Measurements from ENCODE around the gene NTM. TPM values are rescaled to one million over a fixed set of nuclear protein-coding genes. Genes with fewer than 3 reads are reported as not detected.

The NTM gene
- total and polyA plus RNA-seq, 2 donors (not counting 3 experiments of a cell fraction or from before 2014, with no cell fraction given): 1.00 to 1.1 TPM

DNA sequence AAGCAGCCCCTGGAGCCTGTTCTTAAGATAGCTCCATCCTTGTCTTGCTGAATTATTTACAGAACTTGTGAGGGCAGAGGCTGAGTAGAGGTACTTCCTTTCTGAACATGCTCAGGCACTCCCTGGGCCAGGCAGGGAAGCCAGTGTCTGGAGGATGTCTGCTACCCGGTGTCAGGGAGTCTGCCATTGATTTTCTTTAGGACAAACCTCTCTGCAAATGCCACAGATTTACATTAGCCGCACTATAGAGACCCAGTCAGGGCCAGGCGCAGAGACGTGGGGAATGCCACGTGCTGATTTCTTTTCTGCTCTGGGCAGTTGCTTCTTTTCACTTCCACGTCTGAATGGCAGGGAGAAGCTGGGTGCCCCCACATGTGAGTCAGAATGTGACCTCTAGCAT, 585.5 kb downstream of the NTM start:
- TF ChIP-seq CTCF (IDR thresholded peaks at IDR 0.05; ENCODE audit: extremely low read depth in 1 of 2, insufficient read depth in 1 of 2, low read depth in 1 of 2, low read length in 2 of 2) (no peak), FOS (IDR thresholded peaks at IDR 0.05; ENCODE audit: borderline replicate concordance, insufficient read depth, low read length) (no peak), JUN (IDR thresholded peaks at IDR 0.05; ENCODE audit: borderline replicate concordance, insufficient read depth, insufficient read length, low read depth) (no peak), EZH2 (IDR thresholded peaks at IDR 0.05; ENCODE audit: borderline replicate concordance, low read depth, low read length, severe bottlenecking) (no peak), POLR2A (IDR thresholded peaks at IDR 0.05; ENCODE audit: low read depth, low read length) (no peak), POLR2AphosphoS5 (IDR thresholded peaks at IDR 0.05; ENCODE audit: insufficient read depth, low read depth, low read length) (no peak), MYC (IDR thresholded peaks at IDR 0.05; ENCODE audit: low read depth, low read length) (no peak), MAX (IDR thresholded peaks at IDR 0.05; ENCODE audit: insufficient read depth, insufficient read length) (no peak), GATA2 (IDR thresholded peaks at IDR 0.05; ENCODE audit: insufficient read depth, insufficient read length, low read depth, low read length) (no peak)
- H3K9ac ChIP-seq (replicated peaks; ENCODE audit: extremely low read depth, insufficient read depth, low read length): no peak overlapping the region
- no peaks in the 10 kb centered on the region for H3K4me1 ChIP-seq (ENCODE audit: control insufficient read depth, extremely low read depth, insufficient read depth, low read length)
- H3K4me3 ChIP-seq (replicated peaks in 1 of 3; ENCODE audit: insufficient read depth in 1 of 3, low read depth in 1 of 3, low read length in 3 of 3): no peak overlapping the region
- no peak overlapping the region for H2AFZ ChIP-seq (ENCODE audit: low read depth, low read length)
- ChIA-PET POLR2A (no interaction called here), CTCF (interaction anchor here (1.6 kb wide), 1 partner anchor 171 kb away, joined by 7 read pairs; no protein-coding TSS in a partner anchor)
- no peaks in the 10 kb centered on the region for H3K9me3 ChIP-seq (replicated peaks; ENCODE audit: control insufficient read depth, insufficient read depth, low read length)
- H3K27me3 ChIP-seq (ENCODE audit: control insufficient read depth in 2 of 2, insufficient read depth in 2 of 2, low read length in 2 of 2): no peaks in the 10 kb centered on the region
- no TSS peak for BruUV-seq (replicated peaks)
- no peak for FAIRE-seq
- H4K20me1 ChIP-seq (replicated peaks; ENCODE audit: control insufficient read depth, extremely low read depth, insufficient read depth, low read length): no peaks in the 10 kb centered on the region
- H3K9me1 ChIP-seq (replicated peaks; ENCODE audit: control insufficient read depth, extremely low read depth, insufficient read depth, low read length): no peaks in the 10 kb centered on the region
- H3K27ac ChIP-seq (ENCODE audit: insufficient read depth, low read depth, low read length): no peak overlapping the region
- intact Hi-C loops (cut with micrococcal nuclease) (no loop called here), dilution Hi-C loops (cut with MboI; ENCODE audit: extremely low pct_ligation_motif_present, low sequenced_read_pairs) (no loop called here)
- DNase-seq (ENCODE audit: low read depth, low spot score): no peak
- no peaks in the 10 kb centered on the region for H3K79me2 ChIP-seq (ENCODE audit: control insufficient read depth, insufficient read depth, low read length)
- no peaks in the 10 kb centered on the region for H3K36me3 ChIP-seq (ENCODE audit: control insufficient read depth in 2 of 2, extremely low read depth in 1 of 2, insufficient read depth in 2 of 2, low read length in 2 of 2)
- no peak overlapping the region for H3K4me2 ChIP-seq (ENCODE audit: insufficient read depth, low read length)

Measured in endothelial cell of umbilical vein (primary cell).